Stomach (tissue), 9 donors: ENCODE results near the gene GPR68. TPM values are rescaled to one million over a fixed set of nuclear protein-coding genes. Genes with fewer than 3 reads are reported as not detected.

Experiments used
- DNase-seq, 2 donors: peaks; one replicate each; pipeline versions ENCODE4 v3.0.0 to v3.0.0-alpha.2; 2013 to 2019
- H3K27ac ChIP-seq, 5 donors: fragments of 200-600 bp in 4 of 5; sonication (generic) in 4 of 5; one replicate each; pipeline ENCODE4 v1.5.1; 2013 to 2019; ENCODE audit warnings: mild to moderate bottlenecking in 1 of 5, moderate library complexity in 1 of 5
- H3K27me3 ChIP-seq, 3 donors: fragments of 200-600 bp; sonication (generic); one replicate each; pipeline ENCODE4 v1.5.1; 2017 to 2019; ENCODE audit warnings: mixed run types in 1 of 3
- H3K36me3 ChIP-seq, 4 donors: fragments of 200-600 bp; sonication (generic); 1 replicate in 3 of 4; 2 replicates in 1 of 4; pipeline ENCODE4 v1.5.1; 2016 to 2019
- H3K4me1 ChIP-seq, 4 donors: fragments of 200-600 bp; sonication (generic); one replicate each; pipeline ENCODE4 v1.5.1; 2016 to 2019
- H3K4me3 ChIP-seq, 4 donors: fragments of 200-600 bp; sonication (generic) in 3 of 4; one replicate each; pipeline ENCODE4 v1.5.1; 2016 to 2019; ENCODE audit warnings: mild to moderate bottlenecking in 1 of 4
- H3K9me3 ChIP-seq, 4 donors: fragments of 200-600 bp; sonication (generic); one replicate each; pipeline ENCODE4 v1.5.1; 2016 to 2019
- CTCF ChIP-seq, 7 experiments: fragments of 450-650 bp in 4 of 7; fragments of 200-600 bp in 3 of 7; sonication (generic) in 3 of 7; IDR thresholded peaks; one replicate each; pipeline ENCODE4 v1.5.1; 2016 to 2019; ENCODE audit warnings: antibody characterized with exemption in 7 of 7, control low read depth in 2 of 7, mild to moderate bottlenecking in 1 of 7
- EP300 ChIP-seq: sonication (generic); formaldehyde crosslinking; IDR thresholded peaks from one replicate; pipeline ENCODE4 v1.6.1; 2017; ENCODE audit warnings: antibody characterized with exemption
- POLR2A ChIP-seq, 4 donors: fragments of 450-650 bp; IDR thresholded peaks; one replicate each; pipeline ENCODE4 v1.6.1; 2016; ENCODE audit warnings: antibody characterized with exemption in 4 of 4, control low read depth in 2 of 4, mild to moderate bottlenecking in 1 of 4, moderate library complexity in 1 of 4
- POLR2AphosphoS5 ChIP-seq, 3 donors: sonication (generic); formaldehyde crosslinking; IDR thresholded peaks; one replicate each; pipeline ENCODE4 v1.6.1; 2016; ENCODE audit warnings: antibody characterized with exemption in 3 of 3
- WGBS, 5 donors: extraction: QIAGEN DNeasy Blood & Tissue Kit in 3 of 5; methylation state at CpG; one replicate each; pipeline versions ENCODE4 v1.1.5 to v1.1.7; 2013 to 2018; 5-methylcytosine and 5-hydroxymethylcytosine counted together
- intact Hi-C: fragments of 100-400 bp; cut with DNase I; formaldehyde crosslinking; loops from one replicate; pipeline ENCODE4 v1.15.1; 2023; ENCODE audit warnings: low total_unique reads
- polyA plus RNA-seq, 3 donors: library from polyadenylated mRNA; stranded (reverse); fragments of 200-250 nt; gene quantifications; one replicate each; pipeline ENCODE4 v1.2.3, GENCODE V29; 2013
- total RNA-seq, 5 donors: library from RNA; depleted of rRNA; stranded (reverse); fragments of >200 nt; gene quantifications; one replicate each; pipeline versions ENCODE4 v1.1.0 to v1.2.3, GENCODE V29; 2014 to 2016
- donor health status: healthy with polysubstance abuse.
- donor health status: Bipolar disorder and iron deficiency.
- donor health status: healthy.

The GPR68 gene
- total and polyA plus RNA-seq, 8 donors = 1.9 to 19.3 (median 9.0) TPM; not detected in 2

DNA sequence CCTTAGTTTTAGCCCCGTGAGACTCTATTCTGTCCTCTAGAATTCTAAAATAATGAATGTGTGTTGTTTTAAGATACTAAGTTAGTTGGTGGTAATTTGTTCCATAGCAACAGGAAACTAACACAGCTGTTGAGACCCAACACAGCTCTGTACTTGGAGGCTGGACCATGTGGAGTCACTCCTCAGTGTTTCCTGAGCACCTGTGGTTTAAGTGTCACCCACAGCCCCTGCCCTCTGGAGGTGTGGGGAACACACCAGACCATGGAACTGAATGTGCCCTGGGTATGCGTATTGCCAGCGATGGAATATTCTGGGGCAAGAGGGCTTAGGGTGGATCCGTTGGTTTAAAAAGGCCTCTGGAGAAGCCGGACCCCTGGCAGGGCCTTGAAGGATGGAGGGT is 16.6 kb upstream of the GPR68 start:
- DNase-seq = no peak
- Histone ChIP-seq H3K36me3 (no peaks in the 10 kb centered on the region), H3K27ac (peak overlapping the region in 2 of 5 donors; percentile 14 to 26), H3K9me3 (no peaks in the 10 kb centered on the region), H3K4me1 (peaks cover 17 to 40% (median 29%) of the 10 kb centered on the region in 4 donors), H3K27me3 (peaks cover 0 to 7% (median 0%) of the 10 kb centered on the region in 3 donors), H3K4me3 (no peak overlapping the region)
- 83 to 90% (median 88%) methylated on average over 5 of the region's 5 CpGs for WGBS, 5 donors
- intact Hi-C loops = no loop called here
- TF ChIP-seq EP300 = no peak
- no peak for TF ChIP-seq CTCF (IDR thresholded peaks at IDR 0.05)
- no peak for TF ChIP-seq POLR2A (IDR thresholded peaks at IDR 0.05)
- no peak for TF ChIP-seq POLR2AphosphoS5 (IDR thresholded peaks at IDR 0.05)

DNA sequence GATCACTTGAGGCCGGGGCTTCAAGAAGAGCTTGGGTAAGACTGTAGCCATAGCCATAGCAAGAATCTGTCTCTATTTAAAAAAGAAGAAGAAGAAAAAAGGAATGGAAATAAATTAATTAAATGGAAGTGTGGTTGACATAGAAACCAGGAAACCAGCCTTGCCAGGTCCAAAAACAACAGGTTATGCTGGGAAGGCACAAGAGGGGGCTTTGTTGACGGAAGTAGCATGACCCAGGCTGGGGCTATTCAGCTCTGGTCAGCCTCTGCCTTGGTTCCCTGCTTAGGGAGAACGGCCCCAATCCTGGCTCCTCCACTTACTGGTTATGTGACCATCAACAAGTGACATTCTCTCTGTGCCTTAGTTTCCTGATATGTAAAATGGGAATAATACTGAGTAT is 14.4 kb upstream of the GPR68 start:
- H3K36me3 ChIP-seq = no peaks in the 10 kb centered on the region
- no peaks in the 10 kb centered on the region for H3K27me3 ChIP-seq
- H3K9me3 ChIP-seq = no peaks in the 10 kb centered on the region
- H3K4me1 ChIP-seq = peaks cover 9 to 42% (median 27%) of the 10 kb centered on the region in 4 donors
- no peak for DNase-seq
- TF ChIP-seq CTCF (IDR thresholded peaks at IDR 0.05) (no peak), POLR2AphosphoS5 (IDR thresholded peaks at IDR 0.05) (no peak), POLR2A (IDR thresholded peaks at IDR 0.05) (no peak), EP300 (no peak)
- 87 to 94% (median 90%) methylated on average over 3 of the region's 3 CpGs for WGBS, 5 donors
- peak overlapping the region in 3 of 5 donors; percentile 62 to 80 (median 79) for H3K27ac ChIP-seq
- intact Hi-C loops = no loop called here
- no peak overlapping the region for H3K4me3 ChIP-seq

- H3K27ac ChIP-seq = peak overlapping the region; percentile 29 to 80 (median 62)
- DNase-seq = peak in 1 of 2 donors; percentile 68
- intact Hi-C loops = no loop called here
Measured at GRCh38 chr14:91258011-91258618, 13.6 kb upstream of the GPR68 start.

GRCh38 chr14:91257328-91258010 is 13.0 kb upstream of the GPR68 start:
- H3K27me3 ChIP-seq = peaks cover 0 to 5% (median 0%) of the 10 kb centered on the region in 3 donors
- H3K36me3 ChIP-seq = no peaks in the 10 kb centered on the region
- no peak overlapping the region for H3K4me3 ChIP-seq
- peak overlapping the region; percentile 31 to 80 (median 62) for H3K27ac ChIP-seq
- intact Hi-C loops = no loop called here
- no peak for TF ChIP-seq CTCF (IDR thresholded peaks at IDR 0.05)
- no peak for TF ChIP-seq EP300
- TF ChIP-seq POLR2AphosphoS5 (IDR thresholded peaks at IDR 0.05) = peak in 1 of 3 donors; percentile 22
- H3K9me3 ChIP-seq = no peaks in the 10 kb centered on the region
- H3K4me1 ChIP-seq = peaks cover 14 to 46% (median 34%) of the 10 kb centered on the region in 4 donors
- WGBS, 5 donors = 33 to 59% (median 41%) methylated on average over 7 to 8 of the region's 8 CpGs
- DNase-seq = peak in 1 of 2 donors; percentile 48

More at GRCh38 chr14:91258011-91258618, 13.6 kb upstream of the GPR68 start:
- Histone ChIP-seq H3K4me3 (no peak overlapping the region), H3K27me3 (peaks cover 0 to under 1% (median 0%) of the 10 kb centered on the region in 3 donors), H3K9me3 (no peaks in the 10 kb centered on the region), H3K4me1 (peaks cover 8 to 39% (median 28%) of the 10 kb centered on the region in 4 donors), H3K36me3 (no peaks in the 10 kb centered on the region)
- 54 to 68% (median 65%) methylated on average over 16 of the region's 16 CpGs for WGBS, 5 donors
- TF ChIP-seq POLR2AphosphoS5 (IDR thresholded peaks at IDR 0.05) = peak; percentile 34 to 73 (median 37)
- TF ChIP-seq POLR2A (IDR thresholded peaks at IDR 0.05) = no peak
